SK-N-MC (cell line): ENCODE measurements around the gene DNAL1.

Experiments
- EZH2 ChIP-seq: fragments of 200-600 bp; sonication (generic); IDR thresholded peaks from one replicate; pipeline ENCODE4 v1.6.1; 2017; ENCODE audit warnings: antibody characterized with exemption
- POLR2AphosphoS5 ChIP-seq: IDR thresholded peaks from 2 replicates; pipeline ENCODE4 v1.6.1; 2012; ENCODE audit warnings: mild to moderate bottlenecking, low read depth, low read length, borderline replicate concordance

GRCh38 chr14:73651005-73651404 is 6.2 kb downstream of the DNAL1 start:
- TF ChIP-seq EZH2 (no peak), POLR2AphosphoS5 (no peak)
